ENCODE results near the gene DNMT3A.

DNMT3A gene

DNA sequence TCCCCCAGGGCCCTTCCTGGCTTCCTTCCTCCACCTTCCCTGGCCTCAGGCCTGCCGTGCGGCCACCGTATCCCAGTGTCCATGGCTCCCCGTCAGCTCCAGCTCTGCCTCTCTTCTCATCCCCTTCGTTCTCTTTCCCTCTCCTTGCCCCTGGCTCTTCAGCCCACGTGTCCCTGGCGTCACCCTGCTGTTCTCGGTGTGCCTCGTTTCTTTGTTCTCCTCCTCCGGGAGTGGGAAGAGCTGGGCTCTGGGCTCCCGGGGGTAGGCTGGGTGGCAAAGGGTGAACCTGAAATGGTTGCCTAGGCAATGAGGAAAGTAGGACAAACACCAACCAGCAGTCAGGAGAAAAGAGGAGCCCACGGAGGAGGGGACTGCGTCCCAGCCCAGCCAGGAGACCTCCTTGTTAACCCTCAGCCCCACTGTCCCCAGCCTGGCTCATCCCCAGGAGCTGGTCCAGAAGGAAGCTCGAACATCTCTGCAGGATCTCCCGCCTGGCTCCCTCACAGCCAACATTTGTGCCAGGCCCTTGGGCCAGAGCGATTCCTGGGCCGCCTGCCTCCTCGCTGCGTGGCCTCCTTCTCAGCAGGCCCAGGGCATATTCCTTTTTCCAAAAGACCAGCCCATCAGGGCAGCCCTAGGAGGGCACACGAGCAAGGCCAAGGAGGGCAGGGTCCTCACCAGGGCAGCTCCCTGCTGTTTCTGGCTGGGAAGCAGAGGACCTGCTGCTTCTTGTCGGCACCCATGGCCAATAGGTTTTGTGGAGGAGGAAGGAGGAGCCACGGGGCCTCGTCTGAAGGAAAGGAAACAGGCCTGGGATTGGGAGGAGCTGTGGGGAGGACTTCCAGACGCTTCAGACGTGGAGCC lies 30.9 kb upstream of the DNMT3A start:
- DNase-seq (ENCODE audit: low read depth), result no peak

DNA sequence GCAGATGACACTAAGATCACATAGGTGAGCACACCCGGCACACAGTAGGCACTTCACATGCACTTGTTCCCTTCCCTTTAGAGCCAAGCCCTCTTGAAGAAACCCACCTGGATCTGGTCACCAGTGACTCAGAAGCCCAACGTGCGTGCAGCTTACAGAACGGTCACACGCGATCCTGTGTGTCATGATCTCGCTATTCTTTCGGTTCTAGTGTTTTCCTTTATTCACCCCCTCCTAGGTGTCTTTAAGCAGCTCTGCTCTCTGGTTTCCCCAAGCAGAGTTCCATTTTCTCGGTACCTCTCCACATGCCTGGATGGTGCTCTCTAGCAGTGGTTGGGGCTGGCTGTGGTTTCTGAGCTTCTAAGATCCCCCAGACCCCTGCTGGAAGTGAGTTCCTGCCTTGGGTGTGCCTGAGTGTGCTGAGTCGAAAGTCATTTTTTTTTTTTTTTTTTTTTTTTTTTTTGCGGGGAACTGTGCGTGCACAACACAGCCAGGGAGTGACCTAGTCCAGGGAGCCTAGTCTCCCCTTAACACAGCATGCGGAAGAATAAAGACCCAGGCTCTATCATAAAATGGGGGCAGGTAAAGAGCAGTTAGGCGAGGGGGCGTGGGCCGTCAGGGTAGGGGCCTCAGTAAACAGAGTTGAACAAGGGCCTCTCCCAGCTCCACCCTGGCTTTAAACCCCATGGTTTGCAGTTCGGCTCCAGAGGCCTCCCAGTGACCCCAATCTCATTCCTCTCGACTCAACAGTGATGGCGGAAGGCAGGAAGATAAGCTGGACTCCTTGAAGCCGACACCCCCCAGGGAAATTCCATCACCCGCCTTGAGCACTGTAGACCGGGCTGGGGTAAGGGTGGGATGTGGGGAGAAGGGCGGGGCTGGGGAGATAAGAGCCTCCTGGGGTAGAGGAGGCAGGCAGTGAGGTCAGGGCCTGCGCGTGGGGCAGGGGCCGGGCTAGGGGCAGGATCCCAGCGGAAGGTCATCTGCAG lies 29.8 kb upstream of the DNMT3A start:
- no peak for DNase-seq (ENCODE audit: low read depth)

DNA sequence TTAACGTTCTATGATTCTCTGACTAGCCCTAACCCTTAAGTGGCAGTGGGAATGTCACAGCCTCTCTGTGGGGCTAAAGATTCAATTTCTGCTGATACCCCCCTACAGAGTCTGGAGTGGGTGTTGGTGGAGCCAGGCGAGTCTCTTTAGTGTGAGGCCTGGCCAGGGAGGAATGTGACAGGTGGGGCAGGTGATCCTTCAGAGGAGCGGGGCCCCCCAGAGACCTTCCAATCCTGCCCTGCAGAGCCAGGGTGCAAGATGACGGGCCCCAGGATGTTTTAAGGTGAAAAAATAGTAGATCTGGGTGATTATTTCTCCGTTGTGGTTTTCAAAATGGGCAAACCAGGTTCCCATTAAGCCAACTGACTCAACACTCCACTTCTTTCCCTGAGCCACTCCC lies 28.2 kb upstream of the DNMT3A start:
- no peak for DNase-seq (ENCODE audit: low read depth)

DNA sequence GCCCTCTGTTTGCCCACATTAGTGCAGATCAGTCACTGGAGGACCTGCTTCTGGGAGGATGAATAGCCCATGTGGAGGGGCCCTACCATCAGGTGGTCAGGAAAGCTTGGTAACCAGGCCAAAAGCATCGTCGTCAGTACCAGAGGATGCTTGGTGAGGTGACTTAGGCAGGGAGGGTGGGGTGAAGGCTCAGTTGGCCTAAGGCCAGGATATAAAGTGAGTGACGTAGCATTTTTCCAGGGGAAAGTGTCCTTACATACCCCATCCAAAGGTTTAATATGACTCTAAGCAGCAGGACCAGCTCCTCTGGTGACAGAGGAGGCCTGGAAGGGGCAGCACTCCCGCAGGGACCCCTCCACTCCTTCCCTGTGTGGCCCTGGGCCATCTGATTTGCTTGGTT lies 27.7 kb upstream of the DNMT3A start:
- DNase-seq (ENCODE audit: low read depth), result peak; percentile 35

DNA sequence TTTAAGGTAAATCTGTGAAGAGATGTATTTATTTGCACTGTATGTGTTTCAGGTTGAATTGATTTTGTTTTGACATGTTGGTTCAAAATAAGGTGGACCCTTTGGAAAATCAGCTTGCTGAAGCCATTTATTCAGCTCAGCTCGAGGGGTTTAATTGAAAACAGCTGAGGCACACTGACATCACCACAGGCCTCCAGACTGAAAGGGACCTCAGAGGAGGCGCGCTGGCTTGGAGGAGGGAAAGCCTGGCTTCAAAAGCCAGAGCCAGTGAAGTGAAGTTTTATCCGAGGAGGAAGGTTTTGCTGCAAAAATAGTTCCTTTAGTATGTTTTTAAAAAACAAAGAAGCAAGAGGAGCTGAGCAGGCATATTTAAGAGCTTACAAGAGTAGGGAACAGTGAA lies 26.9 kb upstream of the DNMT3A start:
- no peak for DNase-seq (ENCODE audit: low read depth)

DNA sequence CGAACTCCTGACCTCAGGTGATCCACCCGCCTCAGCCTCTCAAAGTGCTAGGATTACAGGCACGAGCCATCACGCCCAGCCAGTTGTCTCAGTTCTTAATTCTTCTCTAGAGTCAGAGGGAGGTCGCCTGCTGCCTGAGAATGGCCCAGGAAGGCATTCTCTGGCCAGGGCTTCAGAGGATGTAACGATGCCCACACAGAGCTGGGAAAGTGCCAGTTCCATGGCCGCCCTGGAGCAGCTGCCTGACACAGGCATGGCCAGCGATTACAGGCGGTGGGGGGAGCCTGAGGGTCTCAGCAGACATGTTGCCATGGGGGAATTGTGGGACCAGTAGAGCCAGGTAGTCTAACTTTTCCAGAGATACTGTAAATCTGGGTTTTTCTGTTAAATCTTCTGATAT lies 25.6 kb upstream of the DNMT3A start:
- DNase-seq (ENCODE audit: low read depth), result no peak

DNA sequence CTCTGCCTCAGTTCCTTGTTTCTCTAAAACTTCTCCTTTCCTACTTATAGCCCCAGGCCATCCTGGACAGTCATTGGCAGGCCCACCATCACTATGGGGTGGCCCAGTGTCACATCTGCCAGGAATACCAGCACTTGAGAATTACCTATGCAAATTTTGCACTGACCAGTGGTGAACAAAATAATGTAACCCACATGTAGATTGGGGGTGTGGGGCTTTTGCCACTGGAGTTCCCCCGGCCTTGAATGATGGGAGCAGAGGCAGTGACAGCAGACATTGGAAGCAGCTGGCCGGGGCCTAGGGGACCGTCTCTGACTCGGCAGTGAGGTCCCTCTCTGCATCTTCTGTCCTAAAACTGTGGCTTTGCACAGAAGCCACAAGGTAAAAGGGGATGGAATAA lies 24.9 kb upstream of the DNMT3A start:
- DNase-seq (ENCODE audit: low read depth), result no peak

DNA sequence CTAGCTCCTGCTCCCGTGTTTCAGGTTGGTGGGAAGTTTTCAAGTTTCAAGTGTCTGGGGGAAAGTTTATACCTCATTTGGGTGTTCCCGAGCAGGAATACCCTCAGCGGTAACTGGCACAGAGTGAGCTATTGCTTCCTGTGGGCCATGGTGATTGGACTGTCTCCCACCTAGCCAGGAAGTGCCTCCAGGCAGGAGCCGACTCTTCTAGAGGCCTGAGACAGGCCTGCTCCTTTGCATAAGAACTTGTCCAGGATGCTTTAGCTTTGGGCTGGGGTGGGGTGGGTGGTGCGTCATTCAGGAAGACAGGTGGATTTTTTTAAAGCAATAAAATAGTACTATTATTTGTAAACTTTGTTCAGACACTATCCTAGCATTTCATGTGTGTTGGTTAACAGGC lies 23.5 kb upstream of the DNMT3A start:
- DNase-seq (ENCODE audit: low read depth), result no peak

DNA sequence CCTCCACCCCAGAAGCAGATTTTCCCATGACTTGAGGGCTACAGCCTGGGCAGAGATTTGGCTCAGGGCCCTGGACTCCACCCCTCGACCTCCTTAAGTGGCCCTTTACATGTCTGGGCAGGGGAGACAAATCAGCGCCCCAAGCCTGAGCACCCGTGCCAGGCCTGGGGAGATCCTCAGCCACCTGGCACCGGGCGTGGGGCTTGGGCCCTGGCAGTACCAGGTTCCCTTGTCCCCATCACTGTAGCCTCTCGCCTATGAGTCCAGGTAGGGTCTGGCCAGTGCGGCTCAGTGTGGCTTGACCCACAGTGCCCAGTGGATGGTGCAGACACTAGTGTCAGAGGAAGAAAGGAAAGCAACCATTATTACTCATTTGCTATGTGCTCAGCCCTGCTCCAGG lies 22.0 kb upstream of the DNMT3A start:
- DNase-seq (ENCODE audit: low read depth), result no peak

DNA sequence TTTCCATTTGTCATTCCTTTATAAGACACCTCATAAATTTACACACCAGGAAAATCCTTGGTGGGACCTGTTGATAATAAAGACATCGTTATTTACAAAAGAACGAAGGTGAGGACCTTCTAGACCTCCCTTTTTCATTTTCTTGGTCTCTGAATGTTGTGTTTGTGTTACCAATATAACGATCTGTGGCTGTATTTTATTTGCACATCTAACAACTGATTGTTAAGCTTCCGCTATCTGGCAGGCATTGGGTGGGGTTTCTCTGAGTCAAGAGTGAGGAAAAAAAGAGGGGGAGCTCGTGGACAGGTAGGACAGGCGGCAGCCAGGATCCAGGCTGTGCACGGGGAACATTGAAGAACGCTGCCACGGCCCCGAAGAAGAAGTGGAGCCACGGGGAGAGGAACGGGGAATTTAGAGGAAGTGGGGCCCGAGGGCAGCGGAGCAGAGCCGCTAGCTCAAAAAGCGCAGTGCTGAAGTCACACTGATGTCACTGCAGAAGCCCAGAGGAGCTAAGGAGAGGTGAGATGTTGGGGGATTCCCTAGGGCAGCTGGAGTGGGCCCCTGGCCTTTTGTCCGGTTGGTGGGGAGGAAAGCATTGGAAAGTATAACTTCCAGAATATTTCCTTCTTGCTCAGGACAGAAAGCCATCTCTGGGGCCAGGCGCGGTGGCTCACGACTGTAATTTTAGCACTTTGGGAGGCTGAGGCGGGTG lies 20.9 kb upstream of the DNMT3A start:
- DNase-seq (ENCODE audit: low read depth), result no peak

DNA sequence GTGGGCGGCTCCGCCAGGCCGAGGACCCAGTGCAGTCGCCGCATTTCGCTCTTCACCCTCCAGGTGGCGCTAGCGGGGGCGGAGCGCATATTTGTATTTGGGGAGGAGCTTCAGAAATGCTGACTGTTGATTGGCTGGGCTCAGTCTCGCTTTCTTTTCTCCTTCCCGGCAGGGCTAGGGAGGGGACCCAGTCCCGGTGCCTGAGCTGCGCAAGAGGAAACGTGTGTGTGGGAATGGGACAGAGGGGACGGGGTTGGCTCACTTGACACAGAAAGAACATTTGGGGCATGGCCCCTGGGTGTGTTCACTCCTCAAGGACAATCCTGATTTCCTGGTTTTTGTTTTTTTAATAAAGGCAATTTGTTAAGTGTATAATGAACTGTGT lies 20.3 kb upstream of the DNMT3A start:
- DNase-seq (ENCODE audit: low read depth), result peak; percentile 90

DNA sequence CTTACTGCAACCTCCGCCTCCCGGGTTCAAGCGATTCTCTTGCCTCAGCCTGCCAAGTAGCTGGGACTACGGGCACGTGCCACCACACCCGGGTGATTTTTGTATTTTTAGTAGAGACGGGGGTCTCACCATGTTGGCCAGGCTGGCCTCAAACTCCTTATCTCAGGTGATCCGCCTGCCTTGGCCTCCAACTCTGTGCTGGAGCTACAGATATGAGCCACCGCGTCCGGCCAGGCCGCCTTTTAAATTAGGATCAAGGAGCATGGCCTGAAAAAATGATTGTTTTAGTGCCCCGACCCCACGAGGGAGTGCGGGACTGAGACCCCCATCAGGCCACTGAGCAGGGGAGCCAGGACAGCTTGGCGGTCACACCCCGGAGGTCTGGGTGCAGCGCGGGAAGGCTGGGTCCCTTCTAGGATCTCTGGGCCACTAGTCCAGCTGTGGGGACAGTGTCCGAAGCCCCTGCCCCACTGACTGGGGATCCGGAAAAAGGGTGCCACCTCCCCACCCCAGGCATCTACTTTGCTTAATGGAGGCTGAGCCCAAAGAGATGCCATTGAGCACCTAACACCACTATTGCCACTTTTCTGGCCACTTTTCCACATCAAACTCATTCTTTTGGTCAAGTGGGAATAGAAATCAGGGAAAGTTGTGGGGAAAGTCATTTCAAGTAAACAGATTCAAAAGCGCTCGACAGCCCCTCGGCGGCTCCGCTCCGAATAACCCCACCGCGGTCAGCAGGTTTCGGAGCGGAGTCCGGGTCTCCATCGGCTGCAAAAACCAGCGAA lies 19.7 kb upstream of the DNMT3A start:
- DNase-seq (ENCODE audit: low read depth), result no peak

DNA sequence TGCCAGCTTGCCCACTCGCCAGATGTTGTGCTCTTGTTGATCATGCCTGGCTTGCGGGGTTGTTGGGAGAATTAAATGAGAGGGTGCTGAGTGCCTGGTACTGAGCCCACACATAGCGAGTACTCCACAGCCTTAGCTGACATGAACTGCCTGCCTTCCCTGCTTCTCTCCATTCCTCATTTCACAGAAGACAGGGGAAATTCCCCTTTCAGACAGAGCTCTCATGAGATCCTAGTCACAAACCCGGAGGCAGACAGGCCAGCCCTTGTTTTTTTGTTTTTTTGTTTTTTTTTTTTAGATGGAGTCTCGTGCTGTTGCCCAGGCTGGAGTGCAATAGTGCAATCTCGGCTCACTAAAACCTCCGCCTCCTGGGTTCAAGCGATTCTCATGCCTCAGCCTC lies 17.1 kb upstream of the DNMT3A start:
- DNase-seq (ENCODE audit: low read depth), result no peak

DNA sequence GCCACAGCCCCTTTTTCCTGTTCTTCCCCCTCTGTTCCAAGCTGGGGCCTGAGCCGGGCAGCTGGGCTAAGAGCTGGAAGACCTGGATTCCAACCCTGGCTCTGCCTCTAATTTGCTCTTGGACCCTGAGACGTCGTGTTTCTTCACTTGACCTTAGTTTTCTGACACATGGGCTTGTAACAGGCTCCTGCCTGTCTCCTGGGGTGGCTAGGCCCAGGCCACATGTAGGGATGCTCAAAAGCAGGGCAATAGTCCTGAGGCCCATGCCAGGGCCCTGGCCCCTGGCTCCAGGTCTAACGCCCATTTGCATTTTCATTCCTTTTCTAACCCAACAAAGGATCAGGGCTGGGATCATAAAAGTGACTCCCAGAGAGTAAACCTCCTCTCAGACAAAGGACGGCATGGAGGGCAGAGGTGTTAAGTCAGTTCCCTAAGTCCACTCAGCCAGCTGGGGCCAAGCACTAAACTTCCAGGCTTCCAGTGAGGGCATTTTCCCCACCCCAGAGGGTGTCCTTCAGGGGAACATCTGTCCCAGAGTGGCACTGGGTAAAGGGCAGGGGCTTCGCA lies 16.6 kb upstream of the DNMT3A start:
- DNase-seq (ENCODE audit: low read depth), result no peak

DNA sequence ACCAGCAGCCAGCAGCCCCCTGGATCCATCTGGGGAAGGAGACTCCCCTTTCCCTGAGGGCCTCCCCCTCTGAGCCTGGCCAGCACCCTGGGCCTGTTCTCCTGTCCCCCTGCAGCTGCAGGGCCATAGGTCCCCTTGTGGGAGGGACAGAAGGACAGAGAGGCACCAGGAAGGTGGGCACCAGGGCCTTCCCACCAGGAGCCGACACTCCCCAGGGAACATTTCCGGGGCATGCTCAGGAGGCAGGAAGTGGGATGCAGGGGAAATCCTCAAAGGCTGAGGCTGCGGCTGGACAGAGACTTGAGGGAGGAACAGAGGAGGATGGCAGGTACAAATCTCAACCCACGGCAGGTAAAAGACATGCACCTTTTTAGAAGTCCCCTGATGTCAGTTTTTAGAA lies 14.4 kb upstream of the DNMT3A start:
- DNase-seq (ENCODE audit: low read depth), result no peak

DNA sequence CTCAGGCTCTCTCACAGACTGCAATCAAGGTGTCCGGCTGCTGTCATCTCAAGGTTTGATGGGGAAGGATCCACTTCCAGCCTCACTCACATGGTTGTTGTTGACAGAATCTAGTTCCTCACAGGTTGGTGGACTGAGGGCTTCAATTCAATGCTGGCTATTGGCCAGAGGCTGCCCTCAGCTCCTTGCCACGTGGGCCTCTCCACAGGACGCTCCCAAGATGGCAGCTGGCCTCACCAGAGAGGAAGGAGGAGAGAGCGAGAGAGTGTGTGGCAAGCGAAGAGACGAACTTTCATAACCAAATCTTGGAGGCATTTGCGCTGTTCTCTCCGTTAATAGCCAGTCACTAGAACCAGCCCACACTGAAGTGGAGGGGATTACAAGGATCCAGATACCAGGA lies 13.5 kb upstream of the DNMT3A start:
- no peak for DNase-seq (ENCODE audit: low read depth)

DNA sequence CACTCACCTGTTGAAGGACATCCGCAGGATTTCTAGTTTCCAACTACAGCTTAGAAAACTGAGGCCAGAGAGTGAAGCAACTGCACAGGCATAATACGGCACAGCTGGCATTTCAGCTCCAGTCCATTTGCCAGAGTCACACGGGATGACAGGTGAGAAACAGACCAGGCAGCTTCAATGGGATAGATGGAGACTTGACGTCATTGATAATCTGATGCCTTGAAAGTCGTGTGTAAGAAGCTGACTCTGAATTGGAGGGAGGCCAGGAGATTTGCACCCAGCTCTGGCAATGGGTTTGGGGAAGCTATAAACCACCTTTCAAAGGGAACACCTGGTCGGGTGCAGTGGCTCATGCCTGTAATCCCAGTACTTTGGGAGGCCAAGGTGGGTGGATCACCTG lies 12.4 kb upstream of the DNMT3A start:
- DNase-seq (ENCODE audit: low read depth), result no peak

DNA sequence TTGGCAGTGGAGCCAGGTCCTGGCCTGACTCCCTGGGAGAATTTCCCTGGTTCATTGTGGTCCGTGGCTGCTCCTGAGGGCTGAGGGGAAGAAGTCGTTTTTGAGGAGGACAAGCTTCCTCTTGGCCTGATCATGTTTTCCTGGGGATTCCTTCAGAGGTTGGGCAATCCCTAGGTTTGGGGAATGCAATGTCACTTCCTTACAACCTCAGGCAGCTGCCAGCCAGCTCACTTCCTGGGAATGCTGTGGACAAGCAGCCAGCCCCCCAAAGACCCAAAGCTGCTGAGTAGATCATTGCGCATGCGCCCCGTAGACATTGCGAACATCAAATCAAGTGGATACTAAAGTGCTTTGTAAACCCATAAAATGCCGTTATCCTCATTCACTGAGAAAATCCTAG lies 7.7 kb upstream of the DNMT3A start:
- peak; percentile 86 for DNase-seq (ENCODE audit: low read depth)

DNA sequence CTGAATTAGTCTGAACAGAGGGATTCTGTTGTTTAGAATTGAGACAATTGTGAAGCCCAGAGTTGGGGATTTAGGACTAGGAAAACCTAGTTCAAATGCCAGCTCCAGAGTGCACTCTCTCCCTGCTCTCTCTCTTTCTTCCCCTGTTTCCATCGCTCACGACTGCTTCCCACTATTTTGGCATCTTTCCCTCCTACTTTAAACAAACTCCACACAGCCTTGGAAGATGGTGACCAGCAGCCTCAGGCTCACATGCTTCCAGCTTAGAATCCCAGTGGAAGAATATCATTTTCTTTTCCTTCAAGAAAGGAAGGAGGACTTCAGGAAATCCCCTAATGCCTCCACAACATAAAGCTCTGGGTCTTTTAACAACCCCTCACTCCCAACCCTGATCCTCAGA lies 6.1 kb upstream of the DNMT3A start:
- DNase-seq (ENCODE audit: low read depth), result peak; percentile 32

DNA sequence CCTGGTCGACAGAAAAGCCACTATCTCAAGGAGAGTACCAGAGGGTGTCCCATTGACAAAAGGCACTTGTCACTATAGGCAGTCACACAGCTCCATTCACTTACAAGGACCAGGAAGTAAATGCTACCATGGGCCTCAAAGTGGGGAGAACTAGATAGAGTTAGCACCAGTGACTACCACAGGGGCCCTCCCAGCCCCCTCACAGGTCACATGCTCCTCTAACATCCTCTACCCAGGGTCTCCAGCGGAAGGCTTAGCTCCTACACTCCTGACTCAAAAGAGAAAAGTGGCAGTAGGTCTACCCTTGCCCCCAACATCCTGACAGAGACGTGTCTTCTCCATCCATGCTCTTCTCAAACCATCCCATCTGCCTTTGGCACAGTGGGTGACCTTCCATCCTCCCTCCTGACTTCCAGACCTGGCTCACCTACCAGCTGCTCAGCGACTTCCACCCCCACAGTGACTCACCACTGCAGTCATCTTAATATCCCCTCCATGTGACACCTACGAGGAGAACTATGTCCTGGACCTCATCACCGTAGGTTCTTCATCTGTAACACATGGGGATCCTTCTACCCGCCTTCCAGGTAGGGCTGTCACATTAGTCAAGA lies 5.6 kb upstream of the DNMT3A start:
- peak; percentile 65 for DNase-seq (ENCODE audit: low read depth)

All from ELR (cell line).